HG02973 (cell line): Measurements from ENCODE around the gene OR9A4.
"Not testable (repeated sequence)": the region's sequence is repeated elsewhere in the genome, so short reads cannot be mapped to it uniquely, and the experiment has no call there.

Experiments
- ATAC-seq: cut with Tn5 transposase; IDR thresholded peaks from one replicate; pipeline ENCODE4 v1.9.1; 2021; ENCODE audit warnings: moderate library complexity; ENCODE audit not compliant: unreplicated experiment

The OR9A4 gene, protein sequence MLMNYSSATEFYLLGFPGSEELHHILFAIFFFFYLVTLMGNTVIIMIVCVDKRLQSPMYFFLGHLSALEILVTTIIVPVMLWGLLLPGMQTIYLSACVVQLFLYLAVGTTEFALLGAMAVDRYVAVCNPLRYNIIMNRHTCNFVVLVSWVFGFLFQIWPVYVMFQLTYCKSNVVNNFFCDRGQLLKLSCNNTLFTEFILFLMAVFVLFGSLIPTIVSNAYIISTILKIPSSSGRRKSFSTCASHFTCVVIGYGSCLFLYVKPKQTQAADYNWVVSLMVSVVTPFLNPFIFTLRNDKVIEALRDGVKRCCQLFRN

DNA sequence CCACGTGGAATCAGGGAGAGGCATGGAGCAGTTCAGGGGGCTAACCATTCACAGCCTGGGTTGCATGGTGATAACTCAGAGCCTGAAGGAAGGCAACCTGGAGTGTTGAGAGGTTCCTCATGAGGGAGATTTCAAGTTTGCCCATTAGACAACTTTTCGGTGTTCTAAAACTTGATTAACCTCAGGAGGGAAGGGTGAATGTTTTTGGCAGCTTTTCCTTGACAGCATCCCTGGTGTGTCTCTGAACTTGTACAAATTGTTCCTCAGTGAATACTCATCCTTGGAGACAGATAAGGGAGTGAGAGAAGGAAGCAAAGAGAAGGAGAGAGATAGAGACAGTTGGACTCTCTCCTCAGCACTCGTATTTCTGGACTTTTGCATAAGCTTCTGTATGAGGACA, at the start of gene OR9A4:
Gene OR9A4, plus strand, starts transcription at position 301 of the 400 bp plus-strand sequence. CDS start 2,477 bp downstream, outside the sequence.
- no peak for ATAC-seq

DNA sequence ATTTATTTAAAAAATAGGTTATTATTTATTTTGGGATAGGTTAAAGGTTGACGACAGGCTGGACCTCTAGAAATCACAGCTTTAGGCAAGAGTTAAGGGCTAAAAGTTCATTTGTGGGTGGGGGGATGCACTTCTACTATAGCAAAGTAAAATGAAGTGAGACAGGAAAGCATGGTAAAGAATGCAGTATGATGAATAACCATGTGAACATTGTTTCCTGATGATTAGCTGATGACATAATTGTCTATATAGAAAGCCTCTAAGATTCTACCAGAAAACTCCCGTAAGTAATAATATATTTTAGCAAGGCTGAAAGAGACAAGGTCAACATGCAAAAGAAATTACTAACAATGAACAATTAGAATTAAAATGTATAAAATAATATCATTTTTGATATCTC, 49.2 kb upstream of the OR9A4 start:
- no peak for ATAC-seq

DNA sequence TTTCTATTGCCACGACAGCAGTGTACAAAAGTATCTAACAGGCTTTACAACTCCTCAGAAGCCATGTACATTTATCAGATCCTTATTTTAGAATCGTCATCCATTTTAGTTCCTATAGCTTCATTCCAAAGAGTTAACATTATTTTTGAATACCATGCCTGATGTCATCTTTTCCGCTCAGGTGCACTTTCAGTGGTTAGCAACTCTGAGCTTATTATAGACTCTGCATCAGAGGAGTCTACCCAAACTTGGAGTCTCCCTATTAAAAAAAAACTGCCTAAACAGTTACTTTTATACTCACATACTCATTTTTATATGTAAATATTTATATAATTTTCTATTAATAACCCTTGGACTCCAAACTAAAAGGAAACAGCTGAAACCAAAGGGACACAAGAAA, 43.3 kb upstream of the OR9A4 start:
- ATAC-seq, result no peak

DNA sequence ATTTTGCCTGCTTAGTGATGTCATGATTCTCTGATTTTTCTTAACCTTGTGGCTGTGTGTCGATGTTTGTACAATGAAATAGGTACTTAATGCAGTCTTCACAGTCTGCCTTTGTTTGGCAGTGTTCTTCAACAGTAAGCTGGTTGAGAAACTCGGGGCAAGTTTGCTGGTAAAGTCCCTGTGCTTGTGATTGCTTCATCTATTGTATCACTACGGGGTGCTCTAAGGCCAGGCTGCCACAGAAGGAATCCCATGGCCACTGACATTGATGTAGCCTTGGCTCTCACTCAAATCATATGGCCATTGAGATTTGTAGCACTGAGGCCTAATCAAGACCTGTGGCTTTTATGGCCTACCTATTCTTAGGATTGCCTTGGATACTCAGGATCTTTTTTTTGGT, 41.4 kb upstream of the OR9A4 start:
- no peak for ATAC-seq

DNA sequence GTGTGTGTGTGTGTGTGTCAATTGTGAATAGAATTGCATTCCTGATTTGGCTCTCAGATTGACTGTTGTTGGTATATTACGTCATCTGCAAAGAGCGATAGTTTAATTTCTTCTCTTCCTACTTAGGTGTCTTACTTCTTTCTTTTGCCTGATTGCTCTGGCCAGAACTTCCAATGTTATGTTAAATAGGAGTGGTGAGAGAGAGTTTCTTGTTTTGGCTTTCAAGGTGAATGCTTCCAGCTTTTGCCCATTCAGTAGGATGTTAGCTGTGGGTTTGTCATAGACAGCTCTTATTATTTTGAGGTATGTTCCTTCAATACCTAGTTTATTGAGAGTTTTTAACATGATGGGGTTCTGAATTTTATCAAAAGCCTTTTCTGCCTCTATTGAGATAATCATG, 40.7 kb upstream of the OR9A4 start:
- ATAC-seq, result no peak

DNA sequence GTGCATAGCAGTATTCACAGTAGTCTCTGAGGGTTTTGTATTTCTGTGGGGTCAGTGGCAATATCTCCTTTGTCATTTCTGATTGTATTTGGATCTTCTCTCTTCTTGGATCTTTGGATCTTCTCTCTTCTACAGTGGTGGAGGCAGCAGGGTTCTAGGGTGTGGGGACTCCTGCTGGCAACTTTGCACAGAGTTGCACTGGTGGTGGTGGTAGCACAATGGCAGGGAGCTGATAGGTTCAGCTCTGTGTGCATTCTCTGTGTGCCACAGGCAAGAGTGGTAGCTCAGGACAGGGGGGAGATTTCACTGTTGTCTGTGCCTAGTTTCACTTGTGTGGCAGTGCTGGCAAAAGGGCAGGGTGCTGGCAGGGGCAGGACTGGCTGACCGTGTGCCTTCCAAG, 39.8 kb upstream of the OR9A4 start:
- ATAC-seq, result no peak

DNA sequence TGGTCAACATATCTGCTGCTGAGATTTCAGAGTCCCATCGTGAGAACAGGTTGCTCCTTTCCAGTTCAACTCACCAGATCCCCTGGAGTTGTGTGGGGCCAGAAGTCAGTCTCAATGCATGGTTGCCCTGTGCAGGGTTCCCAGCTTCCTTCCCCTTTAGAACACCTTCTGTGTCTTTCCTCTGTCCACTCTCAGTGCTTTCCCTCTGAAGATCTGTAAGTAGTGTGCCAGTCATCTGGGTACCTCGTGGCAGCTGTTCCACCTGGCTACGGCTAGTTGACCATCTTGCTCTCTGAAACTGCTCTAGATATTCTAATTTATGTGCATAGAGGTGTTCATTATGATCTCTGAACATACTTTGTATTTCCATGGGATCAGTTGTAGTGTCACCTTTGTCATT, 38.8 kb upstream of the OR9A4 start:
- no peak for ATAC-seq

DNA sequence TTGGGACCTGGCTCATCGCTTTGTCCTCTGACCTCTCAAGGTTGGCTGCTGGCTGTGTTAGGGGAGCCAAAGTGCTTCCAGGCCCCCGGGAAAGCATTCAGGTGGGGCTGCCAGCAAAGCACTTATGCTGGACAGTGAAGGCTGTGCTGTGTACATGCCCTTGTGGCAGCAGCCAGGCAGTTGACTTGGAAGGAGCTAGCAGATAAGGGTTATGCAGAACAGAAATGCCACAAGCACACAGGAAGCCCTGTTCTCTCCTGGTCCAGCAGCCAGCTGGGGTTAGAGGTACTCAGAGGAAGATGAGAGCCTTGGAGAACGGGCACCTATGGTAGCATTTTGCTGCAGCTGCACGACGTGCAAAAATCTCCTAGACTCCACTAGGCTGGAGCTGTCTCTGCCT, 35.2 kb upstream of the OR9A4 start:
- ATAC-seq, result no peak

DNA sequence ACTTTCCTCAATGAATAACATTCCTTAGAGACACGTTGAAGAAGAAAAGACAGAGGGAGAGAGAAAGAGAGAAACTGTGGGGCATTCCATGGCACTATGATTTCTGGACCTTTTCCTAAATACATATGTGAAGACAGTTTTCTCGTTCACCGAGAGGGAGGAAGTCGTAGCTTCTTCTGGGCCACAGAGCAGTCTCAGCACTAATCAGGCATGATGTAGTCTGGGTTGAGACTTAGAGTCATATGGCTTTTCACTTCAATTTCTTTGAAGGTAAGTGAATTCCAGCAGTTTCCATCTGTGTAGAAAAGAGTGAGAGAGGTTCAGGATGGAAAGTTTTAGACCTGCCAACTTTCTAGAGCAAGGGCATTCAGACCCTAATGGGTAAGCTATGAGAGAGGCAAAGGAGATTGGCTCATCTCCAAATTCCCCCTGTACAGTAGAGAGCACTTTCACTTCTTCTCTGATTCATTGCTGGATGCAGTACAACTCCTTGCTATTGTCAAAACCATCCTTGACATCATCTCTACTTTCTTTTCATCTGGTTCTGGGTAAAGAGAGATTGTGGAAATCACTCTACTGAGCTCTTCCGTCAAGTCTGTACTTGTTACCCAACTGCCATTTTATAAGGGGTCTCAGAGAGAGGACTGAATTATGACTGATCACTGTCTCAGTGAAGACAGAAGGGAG, 31.5 kb upstream of the OR9A4 start:
- ATAC-seq, result peak; percentile 91

DNA sequence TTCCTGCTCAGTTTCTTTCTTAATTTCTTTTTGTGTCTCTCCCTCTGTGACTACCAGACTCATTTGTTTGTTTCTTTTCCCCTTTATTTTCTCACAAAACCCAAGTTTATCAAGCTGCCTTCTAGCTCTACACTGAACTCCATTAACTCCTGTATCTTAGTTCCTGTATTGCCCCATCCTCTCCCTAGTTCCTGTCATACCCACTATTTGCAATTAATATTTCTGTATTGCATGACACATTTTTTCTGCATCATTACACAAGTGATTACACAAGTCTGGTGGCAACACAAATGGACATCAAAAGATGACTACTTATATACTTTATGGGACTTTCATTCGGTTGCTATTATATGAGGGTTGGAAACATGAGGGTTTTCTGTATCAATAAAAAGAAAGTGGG, 26.9 kb upstream of the OR9A4 start:
- ATAC-seq, result no peak

DNA sequence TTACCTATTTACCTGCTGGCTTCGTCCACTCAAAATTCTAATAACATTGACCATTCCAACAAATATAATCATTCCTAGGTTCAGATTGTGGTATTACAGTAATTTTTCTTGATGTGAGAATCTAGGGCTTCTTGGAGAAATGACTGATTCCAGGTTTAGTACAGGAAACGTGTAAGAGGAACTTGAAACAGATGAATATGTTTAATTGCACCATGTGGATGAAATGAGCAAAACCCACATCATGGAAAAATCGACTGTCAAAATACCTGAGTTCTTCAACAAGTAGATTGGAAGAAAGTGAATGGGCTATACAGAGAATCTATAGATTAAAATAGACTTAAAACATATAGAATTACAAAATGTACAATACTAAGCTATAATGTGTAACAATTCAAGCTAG, 24.9 kb upstream of the OR9A4 start:
- ATAC-seq, result no peak

DNA sequence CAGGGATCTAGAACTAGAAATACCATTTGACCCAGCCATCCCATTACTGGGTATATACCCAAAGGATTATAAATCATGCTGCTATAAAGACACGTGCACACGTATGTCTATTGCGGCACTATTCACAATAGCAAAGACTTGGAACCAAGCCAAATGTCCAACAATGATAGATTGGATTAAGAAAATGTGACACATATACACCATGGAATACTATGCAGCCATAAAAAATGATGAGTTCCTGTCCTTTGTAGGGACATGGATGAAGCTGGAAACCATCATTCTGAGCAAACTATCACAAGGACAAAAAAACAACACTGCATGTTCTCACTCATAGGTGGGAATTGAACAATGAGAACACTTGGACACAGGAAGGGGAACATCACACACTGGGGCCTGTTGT, 16.8 kb upstream of the OR9A4 start:
- ATAC-seq, result not testable (repeated sequence)

DNA sequence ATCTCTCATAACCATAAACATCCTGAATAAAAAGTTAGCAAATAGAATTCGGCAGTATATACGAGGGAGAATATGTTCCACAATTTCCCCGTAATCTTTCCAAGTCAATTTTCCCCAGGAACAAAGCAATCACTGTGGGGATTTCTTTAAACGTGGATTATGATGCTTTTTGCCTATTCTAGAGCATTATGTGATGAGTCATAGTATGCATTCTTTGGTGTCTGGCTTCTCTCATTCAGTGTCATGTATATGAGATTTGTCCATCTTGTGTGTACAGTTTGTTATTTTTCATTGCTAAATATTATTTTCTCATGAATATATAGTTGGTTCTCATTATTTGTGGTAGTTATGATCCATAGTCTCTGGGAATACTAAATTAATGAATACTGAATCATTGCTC, 9.9 kb upstream of the OR9A4 start:
- ATAC-seq, result no peak

DNA sequence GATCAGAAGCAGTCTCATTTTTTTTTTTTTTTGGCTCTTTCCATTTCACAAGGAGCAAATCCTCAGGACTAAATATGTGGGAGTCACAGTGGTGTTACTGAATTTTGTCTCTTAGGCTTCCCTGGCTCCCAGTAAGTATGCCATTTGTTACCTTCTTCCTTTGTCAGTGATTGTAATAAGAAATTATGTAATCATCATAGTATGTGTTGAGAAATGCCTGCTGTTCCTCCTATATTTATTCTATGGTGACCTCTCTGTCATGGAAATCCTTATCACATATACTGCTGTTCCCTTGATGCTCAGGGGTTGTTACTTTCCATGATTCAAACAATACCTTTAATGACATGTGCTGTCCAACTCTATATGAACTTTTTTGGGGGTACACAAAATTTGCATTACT, 4.8 kb upstream of the OR9A4 start:
- no peak for ATAC-seq

DNA sequence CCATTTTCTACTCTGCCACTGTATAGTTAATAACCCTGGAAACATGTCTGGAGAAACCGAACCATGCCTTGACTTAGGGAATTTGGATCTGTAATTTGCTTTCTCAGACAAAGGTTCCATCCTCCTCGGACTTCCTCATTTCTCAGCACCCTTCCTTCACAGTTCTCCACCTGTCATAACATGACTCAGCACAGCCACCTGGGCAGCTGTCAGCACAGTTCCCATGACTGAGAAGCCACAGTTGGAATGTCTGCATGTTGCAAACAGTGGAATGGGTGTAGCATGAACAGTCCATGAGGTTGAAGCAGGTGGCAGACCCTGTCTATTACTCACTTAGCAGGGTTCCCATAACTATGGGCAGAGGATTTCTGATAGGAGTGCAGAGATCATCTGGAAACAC, 634 bp upstream of the OR9A4 start:
- ATAC-seq, result no peak

DNA sequence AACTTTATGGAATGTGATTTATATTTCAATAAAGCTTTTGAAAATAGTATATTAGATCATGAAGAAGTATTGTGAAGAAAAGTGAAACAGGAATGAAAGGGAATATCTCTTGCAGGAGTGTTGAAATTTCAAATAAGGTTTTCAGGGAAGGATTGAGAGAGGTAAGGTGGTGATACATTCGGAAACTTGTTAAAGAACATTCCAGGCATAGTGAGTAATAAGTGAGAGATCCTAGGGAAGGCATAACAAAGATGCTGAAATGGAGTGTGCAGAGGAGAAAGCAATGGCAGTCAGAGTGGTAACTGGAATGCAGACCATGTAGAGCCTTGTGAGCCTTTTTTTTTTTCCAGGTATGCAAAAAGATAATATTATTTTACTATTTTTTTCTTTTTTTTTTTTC, 4.1 kb downstream of the OR9A4 start:
- ATAC-seq, result no peak

DNA sequence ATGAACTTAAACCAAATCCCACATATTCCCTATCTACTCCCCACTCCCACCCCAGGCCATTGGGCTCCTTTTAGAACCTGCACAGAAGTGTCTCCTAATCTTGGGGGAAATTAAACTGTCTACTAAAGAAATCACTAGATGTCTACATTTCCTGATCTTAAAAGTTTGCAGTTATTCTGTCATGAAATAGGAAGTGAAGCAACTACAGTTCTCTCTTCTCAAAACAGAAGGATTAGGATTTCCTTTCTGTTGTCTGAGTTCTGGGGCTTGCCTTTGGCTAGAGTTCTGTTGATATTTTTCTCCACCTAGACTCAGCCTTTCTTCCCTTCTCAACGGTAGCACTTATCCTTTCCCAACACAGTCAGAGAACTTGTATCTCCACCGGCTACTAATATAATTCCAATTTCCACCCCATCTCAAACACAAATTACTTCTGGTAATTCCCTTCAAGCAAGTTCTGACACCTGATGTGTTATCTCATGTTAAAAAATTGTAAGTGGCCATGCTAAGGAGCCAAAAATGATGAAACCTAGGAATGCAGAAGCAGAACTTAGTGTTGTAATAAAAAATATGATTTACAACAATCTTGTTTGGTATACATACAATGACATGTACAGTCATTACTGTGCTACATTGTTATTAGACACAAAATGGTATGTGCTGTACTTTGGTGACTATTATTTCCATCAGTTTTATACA, 12.1 kb downstream of the OR9A4 start:
- ATAC-seq, result no peak

DNA sequence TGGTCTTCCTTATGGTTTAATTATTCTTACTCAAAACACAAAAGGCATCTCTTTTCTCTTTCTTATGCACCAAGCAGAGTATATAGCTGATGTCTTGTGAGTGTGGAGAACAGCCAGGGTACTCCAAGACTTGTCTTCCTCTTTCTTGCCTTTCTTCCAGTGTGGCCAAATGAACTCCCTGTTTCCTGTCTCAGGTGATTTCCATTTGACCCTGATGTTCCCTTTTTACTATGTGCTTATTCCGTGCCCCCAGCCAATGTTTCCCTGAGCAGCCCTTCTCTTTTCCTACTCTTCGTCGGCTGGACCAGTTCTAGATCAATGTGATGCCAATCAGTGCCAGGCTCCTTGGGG, 12.6 kb downstream of the OR9A4 start:
- ATAC-seq, result no peak

DNA sequence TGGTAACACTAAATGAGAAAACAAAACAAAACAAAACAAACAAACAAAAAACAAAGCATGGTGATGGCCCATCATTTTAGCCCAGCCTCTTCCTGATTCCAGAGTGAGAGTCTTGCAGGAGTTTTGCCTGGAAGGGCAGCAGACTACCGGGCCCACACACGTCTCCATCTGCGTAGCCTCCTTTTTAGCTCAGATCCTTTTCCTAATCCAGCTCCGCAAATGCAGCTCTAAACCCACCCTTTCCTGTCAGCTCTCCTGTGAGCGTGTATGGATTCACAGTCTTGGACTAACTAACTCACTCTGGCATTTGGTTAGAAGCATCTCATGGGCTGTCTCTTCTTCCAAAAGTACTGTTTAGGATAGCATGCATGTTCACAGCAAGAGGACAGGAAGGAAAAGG, 14.0 kb downstream of the OR9A4 start:
- ATAC-seq, result no peak

DNA sequence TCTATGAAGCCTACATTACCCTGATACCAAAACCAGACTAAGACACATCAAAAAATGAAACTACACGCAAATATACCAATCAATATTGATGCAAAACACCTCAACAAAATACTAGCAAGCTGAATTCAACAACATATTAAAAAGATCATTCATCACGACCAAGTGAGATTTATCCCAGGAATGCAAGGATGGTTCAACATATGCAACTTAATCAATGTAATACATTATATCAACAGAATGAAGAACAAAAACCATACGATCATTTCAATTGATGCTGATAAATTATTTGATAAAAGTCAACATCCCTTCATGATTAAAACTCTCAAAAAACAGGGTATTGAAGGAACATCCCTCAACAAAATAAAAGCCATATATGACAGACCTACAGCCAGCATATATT, 24.9 kb downstream of the OR9A4 start:
- ATAC-seq, result no peak

DNA sequence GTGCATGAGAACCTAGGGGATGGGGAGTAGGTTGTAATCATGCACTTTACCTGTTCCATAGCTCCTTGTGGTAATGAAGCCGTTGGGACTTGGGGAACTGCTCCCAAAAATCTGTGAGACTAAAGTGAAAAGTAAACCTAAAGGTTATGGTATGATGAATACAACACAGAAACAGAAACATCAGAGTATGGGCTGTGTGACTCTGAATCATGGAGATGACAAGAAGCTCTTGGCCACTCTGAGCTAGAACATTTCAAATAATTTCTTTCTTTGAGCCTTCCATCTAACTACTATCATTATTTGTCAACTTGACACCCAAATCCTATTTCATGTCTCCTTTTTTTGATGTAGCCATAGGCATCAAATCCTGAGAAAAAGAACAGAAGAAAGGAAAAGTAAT, 27.6 kb downstream of the OR9A4 start:
- no peak for ATAC-seq

DNA sequence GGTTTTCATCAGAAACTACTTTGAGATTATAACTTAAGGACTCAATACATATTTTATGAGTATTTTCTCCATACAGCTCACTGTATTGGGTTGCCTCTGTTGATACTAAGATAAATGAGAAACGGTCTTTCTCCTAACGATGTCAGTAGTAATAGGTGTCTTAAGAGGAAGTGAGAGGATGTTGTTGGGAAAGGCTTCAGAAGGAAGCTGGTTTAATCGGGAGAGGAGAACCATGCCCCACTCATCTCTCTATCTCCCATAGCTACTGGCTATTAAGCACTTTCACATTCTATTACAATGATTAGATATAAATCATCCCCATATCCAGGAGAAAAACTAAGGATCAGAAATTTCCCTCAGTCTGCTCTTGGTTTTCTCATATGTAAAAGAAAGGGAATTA, 28.6 kb downstream of the OR9A4 start:
- no peak for ATAC-seq
